Measurements from ENCODE around the gene FREM2.

FREM2 gene

GRCh38 chr13:38900188-38900587, 213.3 kb downstream of the FREM2 start:
- peak; percentile 76 for DNase-seq

GRCh38 chr13:38902551-38902950, 215.7 kb downstream of the FREM2 start:
- DNase-seq, result no peak

GRCh38 chr13:38905081-38905480, 218.2 kb downstream of the FREM2 start:
- DNase-seq, result no peak

- peak; percentile 82 for DNase-seq
Observed at GRCh38 chr13:38905861-38906260, 219.0 kb downstream of the FREM2 start.

GRCh38 chr13:38908574-38908973, 221.7 kb downstream of the FREM2 start:
- DNase-seq, result no peak

GRCh38 chr13:38914070-38914469, 227.2 kb downstream of the FREM2 start:
- peak; percentile 19 for DNase-seq

- DNase-seq, result no peak
Observed at GRCh38 chr13:38921081-38921480, 234.2 kb downstream of the FREM2 start.

- DNase-seq, result no peak
Observed at GRCh38 chr13:38922170-38922569, 235.3 kb downstream of the FREM2 start.

- DNase-seq, result no peak
Observed at GRCh38 chr13:38933786-38934185, 246.9 kb downstream of the FREM2 start.
